Endothelial cell of umbilical vein (primary cell): Measurements from ENCODE around the gene KIAA0930.

Experiments used
- EZH2 ChIP-seq: IDR thresholded peaks from 2 replicates; pipeline ENCODE4 v1.6.1; 2012; ENCODE audit warnings: borderline replicate concordance, low read depth, mild to moderate bottlenecking, moderate library complexity, low read length, inconsistent platforms; ENCODE audit not compliant: severe bottlenecking
- GATA2 ChIP-seq: IDR thresholded peaks from 2 replicates; pipeline ENCODE4 v1.7.0; 2011; ENCODE audit warnings: low read depth, mild to moderate bottlenecking, moderate library complexity, mixed read lengths, low read length; ENCODE audit not compliant: insufficient read length, insufficient read depth
- POLR2A ChIP-seq: IDR thresholded peaks from 2 replicates; pipeline ENCODE4 v1.6.1; 2012; ENCODE audit warnings: low read depth, mild to moderate bottlenecking, control low read depth, low read length
- TF ChIP-seq, protein P1 (sequence below), 2 donors: IDR thresholded peaks; 1 replicate in 1 of 2; 2 replicates in 1 of 2; pipeline ENCODE4 v1.5.1; 2011; ENCODE audit warnings: low read length in 2 of 2, mild to moderate bottlenecking in 2 of 2, moderate library complexity in 2 of 2, control low read depth in 1 of 2, inconsistent platforms in 1 of 2, low read depth in 1 of 2; ENCODE audit not compliant: insufficient read depth in 1 of 2; ENCODE audit errors: extremely low read depth in 1 of 2

DNA sequence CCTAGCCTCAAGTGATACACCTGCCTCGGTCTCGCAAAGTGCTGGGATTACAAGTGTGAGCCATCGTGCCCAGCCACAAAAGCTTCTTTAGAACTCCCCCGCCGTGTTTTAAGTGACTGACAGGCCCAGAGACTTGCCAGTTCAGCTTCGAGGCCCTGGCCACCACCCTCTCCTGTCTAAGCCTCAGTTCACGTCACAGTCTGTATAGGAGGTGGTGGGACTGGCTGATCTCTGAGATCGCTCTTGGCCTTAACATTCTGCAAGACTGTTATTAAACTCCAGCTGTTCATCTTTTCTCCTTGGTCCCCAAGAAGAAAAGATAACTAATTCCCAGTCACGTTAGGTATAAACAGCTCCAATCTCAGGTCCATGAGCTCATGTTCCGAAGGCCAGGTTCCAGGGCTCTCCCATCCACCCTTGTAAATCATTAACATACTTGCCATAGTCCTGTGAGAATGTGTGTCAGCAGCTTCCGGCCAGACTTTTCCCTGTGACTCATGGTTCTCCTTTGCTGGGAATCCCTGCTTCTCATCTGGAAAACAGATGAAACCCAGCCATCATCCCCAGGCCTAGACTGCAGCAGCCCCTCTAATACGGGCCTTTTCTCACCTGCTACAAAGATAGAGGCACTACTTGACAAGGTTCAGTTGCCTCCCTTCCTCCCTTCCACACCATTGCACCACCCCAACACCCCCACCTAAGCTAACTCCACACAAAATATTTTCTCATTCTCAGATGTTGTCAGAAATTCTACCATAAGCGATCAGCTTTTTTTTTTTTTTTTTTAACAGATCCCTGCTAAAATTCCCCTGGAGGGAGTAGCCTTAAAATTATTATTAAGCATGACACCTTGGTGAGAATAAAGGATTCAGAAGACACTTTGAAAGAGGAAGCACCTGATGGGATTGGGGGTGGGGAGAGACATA is 5.6 kb upstream of the KIAA0930 start:
- TF ChIP-seq EZH2, result no peak
- TF ChIP-seq POLR2A, result no peak
- TF ChIP-seq, protein P1, sequence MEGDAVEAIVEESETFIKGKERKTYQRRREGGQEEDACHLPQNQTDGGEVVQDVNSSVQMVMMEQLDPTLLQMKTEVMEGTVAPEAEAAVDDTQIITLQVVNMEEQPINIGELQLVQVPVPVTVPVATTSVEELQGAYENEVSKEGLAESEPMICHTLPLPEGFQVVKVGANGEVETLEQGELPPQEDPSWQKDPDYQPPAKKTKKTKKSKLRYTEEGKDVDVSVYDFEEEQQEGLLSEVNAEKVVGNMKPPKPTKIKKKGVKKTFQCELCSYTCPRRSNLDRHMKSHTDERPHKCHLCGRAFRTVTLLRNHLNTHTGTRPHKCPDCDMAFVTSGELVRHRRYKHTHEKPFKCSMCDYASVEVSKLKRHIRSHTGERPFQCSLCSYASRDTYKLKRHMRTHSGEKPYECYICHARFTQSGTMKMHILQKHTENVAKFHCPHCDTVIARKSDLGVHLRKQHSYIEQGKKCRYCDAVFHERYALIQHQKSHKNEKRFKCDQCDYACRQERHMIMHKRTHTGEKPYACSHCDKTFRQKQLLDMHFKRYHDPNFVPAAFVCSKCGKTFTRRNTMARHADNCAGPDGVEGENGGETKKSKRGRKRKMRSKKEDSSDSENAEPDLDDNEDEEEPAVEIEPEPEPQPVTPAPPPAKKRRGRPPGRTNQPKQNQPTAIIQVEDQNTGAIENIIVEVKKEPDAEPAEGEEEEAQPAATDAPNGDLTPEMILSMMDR (IDR thresholded peaks at IDR 0.05; ENCODE audit: extremely low read depth in 1 of 2, insufficient read depth in 1 of 2, low read depth in 1 of 2, low read length in 2 of 2), result no peak
- no peak for TF ChIP-seq GATA2
